K562 (cell line): ENCODE measurements around the gene FOXO3. TPM values are rescaled to one million over a fixed set of nuclear protein-coding genes. Genes with fewer than 3 reads are reported as not detected.

ENCODE experiments used
- ATAC-seq: fragments of 200-7000 bp; cut with Tn5 transposase; 3 replicates; pipeline ENCODE4 v1.9.1; 2020; ENCODE audit warnings: moderate library complexity
- BruUV-seq: library from RNA; stranded (reverse); fragments of 400-500 nt; replicated peaks from 2 replicates; lab custom pipeline; 2021; lab: Mats Ljungman, UMichigan
- CTCF ChIA-PET: fragments of 300-600 bp; formaldehyde crosslinking; extraction: SDS; loops from one replicate; lab custom pipeline; 2021; ENCODE audit warnings: low intra/inter-chr PET ratio; lab: Yijun Ruan, JAX
- POLR2A ChIA-PET: fragments of 300-600, 350-650 bp; sonication (Branson Sonifier 250); formaldehyde crosslinking; extraction: SDS; loops from one replicate; lab custom pipeline; 2021; ENCODE audit warnings: antibody characterized with exemption, inconsistent platforms; lab: Yijun Ruan, JAX
- DNase-seq, 4 experiments: peaks; one replicate each; pipeline versions ENCODE4 v3.0.0 to v3.0.0-alpha.2; 2011 to 2018; ENCODE audit warnings: low spot score in 3 of 4, mixed read lengths in 3 of 4; ENCODE audit errors: extremely low read depth in 1 of 4
- FAIRE-seq: peaks from 2 replicates; lab custom pipeline; 2011; peaks lifted over from hg19 to GRCh38; lab: Jason Lieb, UNC
- H2AFZ ChIP-seq: 2 replicates; pipeline ENCODE4 v1.6.0; 2011; ENCODE audit warnings: low read depth, low read length, control low read depth, inconsistent platforms
- H3K27ac ChIP-seq: fragments of 200-600 bp; 3 replicates; pipeline ENCODE4 v1.8.0; 2011; ENCODE audit warnings: low read depth, mild to moderate bottlenecking, control low read depth, inconsistent platforms, low read length, moderate library complexity, mixed read lengths; ENCODE audit errors: extremely low read depth
- H3K27me3 ChIP-seq, 2 experiments: fragments of 300-600 bp in 1 of 2; 2 replicates in 1 of 2; 3 replicates in 1 of 2; pipeline versions ENCODE4 v1.6.0 to v1.8.0; 2011; ENCODE audit warnings: inconsistent platforms in 2 of 2, low read length in 2 of 2, mild to moderate bottlenecking in 1 of 2, mixed read lengths in 1 of 2, moderate library complexity in 1 of 2; ENCODE audit not compliant: control insufficient read depth in 2 of 2, insufficient read depth in 2 of 2
- H3K36me3 ChIP-seq: fragments of 300-600 bp; 3 replicates; pipeline ENCODE4 v1.8.0; 2011; ENCODE audit warnings: mild to moderate bottlenecking, low read length, inconsistent platforms; ENCODE audit not compliant: control insufficient read depth, insufficient read depth
- H3K4me1 ChIP-seq, 2 experiments: fragments of 200-600 bp in 1 of 2; replicated peaks in 1 of 2; 2 replicates in 1 of 2; 3 replicates in 1 of 2; pipeline versions ENCODE4 v1.5.1 to v1.8.0; 2011; ENCODE audit warnings: inconsistent platforms in 2 of 2, low read length in 2 of 2, mild to moderate bottlenecking in 1 of 2, mixed read lengths in 1 of 2, moderate library complexity in 1 of 2; ENCODE audit not compliant: control insufficient read depth in 2 of 2, insufficient read depth in 2 of 2
- H3K4me2 ChIP-seq: 2 replicates; pipeline ENCODE4 v1.6.1; 2011; ENCODE audit warnings: low read length, control low read depth, inconsistent platforms, mixed read lengths; ENCODE audit not compliant: insufficient read depth
- H3K4me3 ChIP-seq: fragments of 200-600 bp; sonication (generic), shearing (Covaris generic); 2 replicates; pipeline ENCODE4 v1.5.1; 2016; ENCODE audit warnings: control low read depth, inconsistent platforms
- H3K79me2 ChIP-seq: fragments of 200-600 bp; 3 replicates; pipeline ENCODE4 v1.8.0; 2011; ENCODE audit warnings: low read length, inconsistent platforms; ENCODE audit not compliant: control insufficient read depth, insufficient read depth
- H3K9ac ChIP-seq, 2 experiments: 2 replicates each; pipeline versions ENCODE4 v1.6.0 to v1.6.1; 2011; ENCODE audit warnings: low read depth in 2 of 2, low read length in 2 of 2, control low read depth in 1 of 2, inconsistent platforms in 1 of 2, mild to moderate bottlenecking in 1 of 2, mixed read lengths in 1 of 2; ENCODE audit not compliant: insufficient read depth in 1 of 2
- H3K9me1 ChIP-seq: one replicate; pipeline ENCODE4 v1.6.0; 2011; ENCODE audit warnings: inconsistent platforms, mild to moderate bottlenecking, low read length, moderate library complexity; ENCODE audit not compliant: control insufficient read depth, insufficient read depth
- H3K9me3 ChIP-seq: replicated peaks from 2 replicates; pipeline ENCODE4 v1.5.1; 2011; ENCODE audit warnings: low read depth, low read length, inconsistent platforms; ENCODE audit not compliant: control insufficient read depth, insufficient read depth
- H4K20me1 ChIP-seq: replicated peaks from 2 replicates; pipeline ENCODE4 v1.6.1; 2011; ENCODE audit warnings: low read length, inconsistent platforms, mixed read lengths; ENCODE audit not compliant: control insufficient read depth, insufficient read depth
- ADNP ChIP-seq: fragments of 200-800 bp; sonication (Bioruptor generic); IDR thresholded peaks from 2 replicates; pipeline ENCODE4 v1.6.1; 2016; ENCODE audit warnings: missing genetic modification characterization, missing compliant biosample characterization
- HNRNPUL1 ChIP-seq: fragments of 200-400 bp; formaldehyde crosslinking; IDR thresholded peaks from 2 replicates; pipeline ENCODE4 v1.6.1; 2017; ENCODE audit warnings: low read length
- MYBL2 ChIP-seq, 2 experiments: fragments of 450-650 bp in 1 of 2; sonication (generic) in 1 of 2; formaldehyde crosslinking in 1 of 2; IDR thresholded peaks; 2 replicates each; pipeline versions ENCODE4 v1.6.1 to v1.8.1; 2017 to 2022; ENCODE audit warnings: borderline replicate concordance in 1 of 2, inconsistent platforms in 1 of 2, low read depth in 1 of 2, mild to moderate bottlenecking in 1 of 2, missing genetic modification reagents in 1 of 2, moderate library complexity in 1 of 2
- NR2F6 ChIP-seq: fragments of 450-650 bp; formaldehyde crosslinking; IDR thresholded peaks from 2 replicates; pipeline ENCODE4 v1.4.0; 2020; ENCODE audit warnings: mild to moderate bottlenecking
- POLR2A ChIP-seq: fragments of 450-650 bp; conservative IDR thresholded peaks from 2 replicates; pipeline ENCODE4 v1.6.1; 2016
- RCOR1 ChIP-seq, 2 experiments: IDR thresholded peaks; 2 replicates each; pipeline ENCODE4 v1.6.1; 2012; ENCODE audit warnings: low read depth in 2 of 2, low read length in 2 of 2, borderline replicate concordance in 1 of 2, improper control_type of control experiment in 1 of 2
- SMAD1 ChIP-seq: fragments of 150-350 bp; IDR thresholded peaks from 2 replicates; pipeline ENCODE4 v1.6.1; 2014; ENCODE audit warnings: low read length, low read depth; ENCODE audit not compliant: partially characterized antibody
- SMAD3 ChIP-seq: fragments of 450-650 bp; formaldehyde crosslinking; conservative IDR thresholded peaks from 2 replicates; pipeline ENCODE4 v1.4.0; 2020; ENCODE audit warnings: mild to moderate bottlenecking
- TFAM ChIP-seq: fragments of 250-450 bp; sonication (Bioruptor Pico); conservative IDR thresholded peaks from 2 replicates; pipeline ENCODE4 v1.5.0; 2021; ENCODE audit warnings: mild to moderate bottlenecking, moderate library complexity
- ZNF431 ChIP-seq: sonication (generic); formaldehyde crosslinking; IDR thresholded peaks from 2 replicates; pipeline ENCODE4 v1.8.0; 2022; ENCODE audit warnings: mild to moderate bottlenecking, missing genetic modification reagents
- ZNF75A ChIP-seq: fragments of 450-650 bp; formaldehyde crosslinking; IDR thresholded peaks from 2 replicates; pipeline ENCODE4 v1.4.0; 2020; ENCODE audit warnings: mild to moderate bottlenecking
- ZNF780A ChIP-seq: fragments of 250-450 bp; sonication (Bioruptor Pico); IDR thresholded peaks from 2 replicates; pipeline ENCODE4 v1.5.0; 2021; ENCODE audit warnings: mild to moderate bottlenecking
- WGBS: fragments of 100-300 bp; shearing (Covaris generic); methylation state at CpG from one replicate; pipeline ENCODE4 v1.1.6; 2016; ENCODE audit warnings: low coverage, mixed read lengths; ENCODE audit not compliant: insufficient coverage; ENCODE audit errors: missing lambda C conversion rate; 5-methylcytosine and 5-hydroxymethylcytosine counted together
- in situ Hi-C: fragments of 300-500 bp; cut with MboI; formaldehyde crosslinking; loops from 4 replicates; pipeline ENCODE4 v1.15.0; 2018; ENCODE audit warnings: inconsistent platforms, mixed read lengths
- intact Hi-C: fragments of 100-400 bp; cut with micrococcal nuclease; formaldehyde crosslinking; loops from 2 replicates; pipeline ENCODE4 v1.14.2; 2022
- polyA plus RNA-seq, 8 experiments: library from polyadenylated mRNA; depleted of rRNA in 4 of 8; stranded (reverse) in 5 of 8; unstranded in 3 of 8; fragments of >200 nt; fragmentation: Nextera tagmentation in 2 of 8; fragmentation: Illumina TruSeq in 1 of 8; extraction: Ambion mirVana in 2 of 8; extraction: Trizol in 1 of 8; gene quantifications; 2 replicates each; pipeline versions ENCODE4 v1.2.1 to v1.2.3, GENCODE V29; 2011 to 2014; ENCODE audit warnings: inconsistent platforms in 1 of 8, missing spikeins in 1 of 8
- total RNA-seq, 7 experiments: library from RNA; depleted of rRNA in 6 of 7; stranded (reverse); fragments of >200 nt in 6 of 7; fragmentation: Illumina TruSeq in 2 of 7; extraction: Trizol in 2 of 7; gene quantifications; 2 replicates each; pipeline versions ENCODE4 v1.2.1 to v1.2.3, GENCODE V29; 2011 to 2021; ENCODE audit warnings: low replicate concordance in 1 of 7
- TF ChIP-seq, protein P1 (sequence below): fragments of 250-450 bp; sonication (Bioruptor Pico); IDR thresholded peaks from 2 replicates; pipeline ENCODE4 v1.8.0; 2022; ENCODE audit warnings: inconsistent platforms
- TF ChIP-seq, protein P2 (sequence below), 2 experiments: fragments of 450-650 bp; conservative IDR thresholded peaks; 2 replicates each; pipeline ENCODE4 v1.6.1; 2017; ENCODE audit warnings: mild to moderate bottlenecking in 2 of 2, moderate library complexity in 2 of 2
- TF ChIP-seq, protein P3 (sequence below): fragments of 250-450 bp; sonication (Bioruptor Pico); IDR thresholded peaks from 2 replicates; pipeline ENCODE4 v1.8.0; 2022; ENCODE audit warnings: moderate library complexity, mild to moderate bottlenecking, inconsistent platforms

FOXO3 gene
- total and polyA plus RNA-seq, 9 of the 15 experiments (the other 6 are each of a cell fraction or from before 2014, with no cell fraction given) = 3.0 to 14.6 (median 6.0) TPM

DNA sequence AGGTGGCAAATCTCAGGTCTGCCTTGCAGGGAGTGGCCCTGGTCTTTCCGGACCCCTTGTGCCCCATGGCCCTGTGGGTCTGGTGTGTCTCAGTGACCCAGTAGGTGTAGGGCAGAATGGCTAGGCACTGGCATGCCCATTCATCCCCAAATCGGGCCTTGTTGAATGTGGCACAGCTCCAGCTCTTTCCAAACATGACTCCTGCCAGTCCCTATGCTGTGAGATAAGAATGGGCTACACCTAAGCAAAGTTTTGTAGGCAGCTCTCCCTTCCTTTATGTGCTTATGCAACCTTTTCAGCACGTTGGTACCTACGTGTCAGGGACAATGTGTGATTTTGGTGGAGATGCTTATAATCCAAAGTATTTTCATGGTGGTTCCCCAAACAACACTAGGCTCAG lies 33.9 kb downstream of the FOXO3 start:
- Histone ChIP-seq H3K36me3 (no peaks in the 10 kb centered on the region), H3K9me3 (no peaks in the 10 kb centered on the region), H3K27me3 (no peaks in the 10 kb centered on the region)
- POLR2A ChIA-PET = interaction anchor here (1.2 kb wide), 1 partner anchor 14 kb away, joined by 3 read pairs; no protein-coding TSS in a partner anchor
- WGBS = 55% methylated on average over 4 of the region's 4 CpGs
- no peak for ATAC-seq
- in situ Hi-C loops = no loop called here
- BruUV-seq = no TSS peak
- no peak for TF ChIP-seq SMAD1
- TF ChIP-seq, protein P1, sequence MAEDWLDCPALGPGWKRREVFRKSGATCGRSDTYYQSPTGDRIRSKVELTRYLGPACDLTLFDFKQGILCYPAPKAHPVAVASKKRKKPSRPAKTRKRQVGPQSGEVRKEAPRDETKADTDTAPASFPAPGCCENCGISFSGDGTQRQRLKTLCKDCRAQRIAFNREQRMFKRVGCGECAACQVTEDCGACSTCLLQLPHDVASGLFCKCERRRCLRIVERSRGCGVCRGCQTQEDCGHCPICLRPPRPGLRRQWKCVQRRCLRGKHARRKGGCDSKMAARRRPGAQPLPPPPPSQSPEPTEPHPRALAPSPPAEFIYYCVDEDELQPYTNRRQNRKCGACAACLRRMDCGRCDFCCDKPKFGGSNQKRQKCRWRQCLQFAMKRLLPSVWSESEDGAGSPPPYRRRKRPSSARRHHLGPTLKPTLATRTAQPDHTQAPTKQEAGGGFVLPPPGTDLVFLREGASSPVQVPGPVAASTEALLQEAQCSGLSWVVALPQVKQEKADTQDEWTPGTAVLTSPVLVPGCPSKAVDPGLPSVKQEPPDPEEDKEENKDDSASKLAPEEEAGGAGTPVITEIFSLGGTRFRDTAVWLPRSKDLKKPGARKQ (CRISPR knock-in tag) = no peak
- no peak for TF ChIP-seq ZNF431
- TF ChIP-seq RCOR1 (IDR thresholded peaks at IDR 0.05; ENCODE audit: borderline replicate concordance in 1 of 2, low read depth in 2 of 2, low read length in 2 of 2) = no peak
- no peak for TF ChIP-seq TFAM (CRISPR knock-in tag)
- TF ChIP-seq, protein P2, sequence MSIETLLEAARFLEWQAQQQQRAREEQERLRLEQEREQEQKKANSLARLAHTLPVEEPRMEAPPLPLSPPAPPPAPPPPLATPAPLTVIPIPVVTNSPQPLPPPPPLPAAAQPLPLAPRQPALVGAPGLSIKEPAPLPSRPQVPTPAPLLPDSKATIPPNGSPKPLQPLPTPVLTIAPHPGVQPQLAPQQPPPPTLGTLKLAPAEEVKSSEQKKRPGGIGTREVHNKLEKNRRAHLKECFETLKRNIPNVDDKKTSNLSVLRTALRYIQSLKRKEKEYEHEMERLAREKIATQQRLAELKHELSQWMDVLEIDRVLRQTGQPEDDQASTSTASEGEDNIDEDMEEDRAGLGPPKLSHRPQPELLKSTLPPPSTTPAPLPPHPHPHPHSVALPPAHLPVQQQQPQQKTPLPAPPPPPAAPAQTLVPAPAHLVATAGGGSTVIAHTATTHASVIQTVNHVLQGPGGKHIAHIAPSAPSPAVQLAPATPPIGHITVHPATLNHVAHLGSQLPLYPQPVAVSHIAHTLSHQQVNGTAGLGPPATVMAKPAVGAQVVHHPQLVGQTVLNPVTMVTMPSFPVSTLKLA (conservative IDR thresholded peaks at IDR 0.05) = no peak
- no peak for TF ChIP-seq NR2F6 (CRISPR knock-in tag)
- no peak for TF ChIP-seq HNRNPUL1
- TF ChIP-seq, protein P3, sequence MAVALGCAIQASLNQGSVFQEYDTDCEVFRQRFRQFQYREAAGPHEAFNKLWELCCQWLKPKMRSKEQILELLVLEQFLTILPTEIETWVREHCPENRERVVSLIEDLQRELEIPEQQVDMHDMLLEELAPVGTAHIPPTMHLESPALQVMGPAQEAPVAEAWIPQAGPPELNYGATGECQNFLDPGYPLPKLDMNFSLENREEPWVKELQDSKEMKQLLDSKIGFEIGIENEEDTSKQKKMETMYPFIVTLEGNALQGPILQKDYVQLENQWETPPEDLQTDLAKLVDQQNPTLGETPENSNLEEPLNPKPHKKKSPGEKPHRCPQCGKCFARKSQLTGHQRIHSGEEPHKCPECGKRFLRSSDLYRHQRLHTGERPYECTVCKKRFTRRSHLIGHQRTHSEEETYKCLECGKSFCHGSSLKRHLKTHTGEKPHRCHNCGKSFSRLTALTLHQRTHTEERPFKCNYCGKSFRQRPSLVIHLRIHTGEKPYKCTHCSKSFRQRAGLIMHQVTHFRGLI = no peak
- TF ChIP-seq ADNP (tag) = no peak
- no peak for TF ChIP-seq MYBL2 (IDR thresholded peaks at IDR 0.05; ENCODE audit: low read depth)
- TF ChIP-seq MYBL2 (CRISPR knock-in tag; IDR thresholded peaks at IDR 0.05; ENCODE audit: borderline replicate concordance) = no peak
- no peak for TF ChIP-seq SMAD3 (CRISPR knock-in tag)
- no peak for TF ChIP-seq ZNF780A (CRISPR knock-in tag)
- TF ChIP-seq ZNF75A = no peak
- no peak for TF ChIP-seq POLR2A
- TF ChIP-seq, all 486 proteins: peak for 0
- Histone ChIP-seq H3K9me1 (no peaks in the 10 kb centered on the region), H3K4me3 (no peak overlapping the region), H3K4me1 (peaks cover 13 to 40% of the 10 kb centered on the region in 2 experiments), H3K79me2 (peaks cover 19% of the 10 kb centered on the region; the same call in 2 of the 3 replicates), H3K4me2 (no peak overlapping the region), H3K9ac (peak overlapping the region in 1 of 2 experiments; percentile 11; a peak in 1 of 4 replicates), H2AFZ (no peak overlapping the region), H4K20me1 (0 out of 2 replicates have a peak, but pooled peaks cover 3% of the 10 kb centered on the region), H3K27ac (no peak overlapping the region)
- CTCF ChIA-PET = no interaction called here
- no peak for DNase-seq
- intact Hi-C loops = no loop called here
- FAIRE-seq = no peak
